Prostate gland (tissue), 2 donors: ENCODE measurements around the gene APBA2. TPM values are rescaled to one million over a fixed set of nuclear protein-coding genes. Genes with fewer than 3 reads are reported as not detected.
"Not testable (repeated sequence)": the region's sequence is repeated elsewhere in the genome, so short reads cannot be mapped to it uniquely, and the experiment has no call there.

Experiments
- DNase-seq: peaks from one replicate; pipeline ENCODE4 v3.0.0-alpha.2; 2019; ENCODE audit warnings: low spot score
- H3K27ac ChIP-seq, 2 donors: fragments of 200-600 bp; sonication (generic); 2 replicates each; pipeline ENCODE4 v1.5.1; 2017 to 2019
- H3K27me3 ChIP-seq: fragments of 200-600 bp; sonication (generic); replicated peaks from 2 replicates; pipeline ENCODE4 v1.5.1; 2019; ENCODE audit not compliant: insufficient read depth
- H3K36me3 ChIP-seq, 2 donors: fragments of 200-600 bp; sonication (generic); 1 replicate in 1 of 2; 2 replicates in 1 of 2; pipeline versions ENCODE4 v1.5.1 to v1.8.1; 2017 to 2019
- H3K4me1 ChIP-seq: fragments of 200-600 bp; sonication (generic); replicated peaks from 2 replicates; pipeline ENCODE4 v1.5.1; 2019
- H3K4me3 ChIP-seq, 2 donors: fragments of 200-600 bp; sonication (generic); 2 replicates each; pipeline ENCODE4 v1.5.1; 2017 to 2019
- H3K9me3 ChIP-seq: fragments of 200-600 bp; sonication (generic); 2 replicates; pipeline ENCODE4 v1.5.1; 2017
- CTCF ChIP-seq, 4 experiments: fragments of 200-600 bp in 2 of 4; fragments of 450-650 bp in 2 of 4; sonication (generic) in 2 of 4; IDR thresholded peaks; 1 replicate in 3 of 4; 2 replicates in 1 of 4; pipeline ENCODE4 v1.5.1; 2016 to 2019; ENCODE audit warnings: antibody characterized with exemption in 4 of 4, mild to moderate bottlenecking in 2 of 4, moderate library complexity in 2 of 4
- POLR2A ChIP-seq: fragments of 450-650 bp; IDR thresholded peaks from one replicate; pipeline ENCODE4 v1.6.1; 2016; ENCODE audit warnings: antibody characterized with exemption, mild to moderate bottlenecking
- POLR2AphosphoS5 ChIP-seq: sonication (generic); formaldehyde crosslinking; IDR thresholded peaks from one replicate; pipeline ENCODE4 v1.6.1; 2017; ENCODE audit warnings: antibody characterized with exemption
- WGBS: methylation state at CpG from one replicate; pipeline ENCODE4 v1.1.5; 2018; 5-methylcytosine and 5-hydroxymethylcytosine counted together
- intact Hi-C: fragments of 100-400 bp; cut with DNase I; formaldehyde crosslinking; loops from one replicate; pipeline ENCODE4 v1.14.2; 2022
- total RNA-seq, 2 donors: library from RNA; depleted of rRNA; stranded (reverse); fragments of >200 nt; gene quantifications; one replicate each; pipeline ENCODE4 v1.1.0, GENCODE V29; 2016

The APBA2 gene
- total RNA-seq, 2 donors from 2014 or later = 2.6 to 25.3 TPM

- Histone ChIP-seq H3K27ac (no peak overlapping the region), H3K4me1 (no peaks in the 10 kb centered on the region), H3K27me3 (no peaks in the 10 kb centered on the region), H3K4me3 (no peak overlapping the region), H3K36me3 (no peaks in the 10 kb centered on the region), H3K9me3 (no peaks in the 10 kb centered on the region)
- TF ChIP-seq POLR2A (no peak), CTCF (IDR thresholded peaks at IDR 0.05) (no peak), POLR2AphosphoS5 (no peak)
- 85% methylated on average over 8 of the region's 8 CpGs for WGBS
- intact Hi-C loops = no loop called here
- no peak for DNase-seq
These were observed 132.5 kb downstream of the APBA2 start for GRCh38 chr15:29018120-29018805.

GRCh38 chr15:29018995-29019976 is 133.5 kb downstream of the APBA2 start:
- DNase-seq = no peak
- Histone ChIP-seq H3K4me3 (no peak overlapping the region), H3K36me3 (no peaks in the 10 kb centered on the region), H3K4me1 (no peaks in the 10 kb centered on the region), H3K27ac (no peak overlapping the region), H3K9me3 (no peaks in the 10 kb centered on the region), H3K27me3 (no peaks in the 10 kb centered on the region)
- TF ChIP-seq CTCF (IDR thresholded peaks at IDR 0.05) = no peak
- no peak for TF ChIP-seq POLR2AphosphoS5
- TF ChIP-seq POLR2A = no peak
- intact Hi-C loops = no loop called here
- 81% methylated on average over 9 of the region's 9 CpGs for WGBS

GRCh38 chr15:29021857-29022256 is 136.1 kb downstream of the APBA2 start:
- H3K27ac ChIP-seq = no peak overlapping the region
- H3K4me1 ChIP-seq = no peaks in the 10 kb centered on the region
- DNase-seq = no peak
- no peaks in the 10 kb centered on the region for H3K9me3 ChIP-seq
- no peaks in the 10 kb centered on the region for H3K27me3 ChIP-seq
- no peak overlapping the region for H3K4me3 ChIP-seq
- intact Hi-C loops = no loop called here
- no peaks in the 10 kb centered on the region for H3K36me3 ChIP-seq
- TF ChIP-seq POLR2AphosphoS5 (no peak), CTCF (IDR thresholded peaks at IDR 0.05) (no peak), POLR2A (no peak)
- WGBS = 92% methylated on average over 7 of the region's 7 CpGs

- Histone ChIP-seq H3K9me3 (no peaks in the 10 kb centered on the region), H3K27me3 (no peaks in the 10 kb centered on the region), H3K27ac (no peak overlapping the region), H3K4me1 (no peaks in the 10 kb centered on the region), H3K4me3 (no peak overlapping the region), H3K36me3 (no peaks in the 10 kb centered on the region)
- 52% methylated on average over 5 of the region's 5 CpGs for WGBS
- DNase-seq = no peak
- intact Hi-C loops = no loop called here
- no peak for TF ChIP-seq POLR2A
- TF ChIP-seq CTCF (IDR thresholded peaks at IDR 0.05) = no peak
- no peak for TF ChIP-seq POLR2AphosphoS5
These were observed 138.9 kb downstream of the APBA2 start for GRCh38 chr15:29024662-29025061.

GRCh38 chr15:29025411-29025810 is 139.6 kb downstream of the APBA2 start:
- H3K27me3 ChIP-seq, H3K27ac ChIP-seq, intact Hi-C loops, H3K4me1 ChIP-seq, H3K9me3 ChIP-seq, DNase-seq, H3K36me3 ChIP-seq, H3K4me3 ChIP-seq: not testable (repeated sequence)
- WGBS = 93% methylated on average over 17 of the region's 17 CpGs

- H3K27me3 ChIP-seq, H3K4me1 ChIP-seq, DNase-seq, H3K36me3 ChIP-seq, H3K9me3 ChIP-seq, H3K4me3 ChIP-seq, intact Hi-C loops, H3K27ac ChIP-seq: not testable (repeated sequence)
These were observed 142.4 kb downstream of the APBA2 start for GRCh38 chr15:29028158-29028557.
